Suprapubic skin (tissue), 4 donors: Measurements from ENCODE around the gene TMEM208.

ENCODE experiments used
- CTCF ChIP-seq, 2 donors: fragments of 200-600 bp in 1 of 2; fragments of 450-650 bp in 1 of 2; sonication (generic) in 1 of 2; IDR thresholded peaks; one replicate each; pipeline ENCODE4 v1.5.1; 2016 to 2019; ENCODE audit warnings: antibody characterized with exemption in 2 of 2, mild to moderate bottlenecking in 1 of 2, moderate library complexity in 1 of 2
- POLR2A ChIP-seq, 2 donors: fragments of 450-650 bp; IDR thresholded peaks; one replicate each; pipeline ENCODE4 v1.6.1; 2017; ENCODE audit warnings: antibody characterized with exemption in 2 of 2, mild to moderate bottlenecking in 2 of 2, moderate library complexity in 2 of 2
- POLR2AphosphoS5 ChIP-seq, 3 donors: sonication (generic); formaldehyde crosslinking; IDR thresholded peaks; one replicate each; pipeline ENCODE4 v1.6.1; 2017; ENCODE audit warnings: antibody characterized with exemption in 3 of 3

GRCh38 chr16:67180166-67180565, 46.8 kb upstream of the TMEM208 start:
- TF ChIP-seq CTCF (IDR thresholded peaks at IDR 0.05) (no peak), POLR2A (IDR thresholded peaks at IDR 0.05) (no peak), POLR2AphosphoS5 (IDR thresholded peaks at IDR 0.05) (no peak)
